Activated T-helper 1 cell treated with Interleukin-2 at 50 U/mL for 16 hours (primary cell): ENCODE results near the gene EPHX1.
"Not testable (repeated sequence)": the region's sequence is repeated elsewhere in the genome, so short reads cannot be mapped to it uniquely, and the experiment has no call there.

Experiments
- DNase-seq: peaks from one replicate; pipeline ENCODE4 v3.0.0-alpha.2; 2020; ENCODE audit warnings: low read depth

The EPHX1 gene

GRCh38 chr1:225809842-225810578 is at the start of gene EPHX1:
Gene EPHX1 (plus strand): TSS chr1:225810124. CDS start chr1:225828730, 18,606 bp downstream.
- DNase-seq, result peak; percentile 44

DNA sequence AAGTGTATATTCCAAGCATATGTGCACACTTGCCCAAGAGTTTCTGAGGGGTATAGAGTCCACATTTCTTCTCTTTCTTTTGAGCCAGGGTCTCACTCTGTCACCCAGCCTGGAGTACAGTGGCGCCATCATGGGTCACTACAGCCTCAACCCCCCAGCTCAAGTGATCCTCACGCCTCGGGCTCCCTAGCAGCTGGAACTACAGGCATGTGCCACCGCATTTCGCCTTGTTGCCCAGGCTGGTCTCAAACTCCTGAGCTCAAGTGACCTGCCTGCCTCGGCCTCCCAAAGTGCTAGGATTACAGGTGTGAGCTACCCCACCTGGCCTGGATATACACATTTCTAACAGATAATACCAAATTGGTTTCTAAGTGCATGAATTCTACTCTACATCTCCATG is 49.4 kb upstream of the EPHX1 start:
- DNase-seq, result no peak

DNA sequence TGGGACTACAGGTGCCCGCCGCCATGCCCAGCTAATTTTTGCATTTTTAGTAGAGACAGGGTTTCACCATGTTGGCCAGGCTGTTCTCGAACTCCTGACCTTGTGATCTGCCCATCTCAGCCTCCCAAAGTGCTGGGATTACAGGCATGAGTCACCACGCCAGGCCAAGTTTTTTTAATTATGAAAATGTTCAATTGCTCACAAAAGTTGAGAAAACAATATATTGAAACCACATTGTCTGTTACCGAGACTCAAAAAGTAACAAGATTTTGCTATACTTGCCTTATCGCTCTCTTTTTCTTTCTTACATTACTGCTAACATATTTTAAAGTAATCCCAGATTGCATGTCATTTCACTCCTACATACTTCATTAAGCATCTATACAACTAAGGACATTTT is 48.5 kb upstream of the EPHX1 start:
- DNase-seq, result not testable (repeated sequence)

- no peak for DNase-seq
These were observed 47.9 kb upstream of the EPHX1 start for GRCh38 chr1:225762002-225762441.

DNA sequence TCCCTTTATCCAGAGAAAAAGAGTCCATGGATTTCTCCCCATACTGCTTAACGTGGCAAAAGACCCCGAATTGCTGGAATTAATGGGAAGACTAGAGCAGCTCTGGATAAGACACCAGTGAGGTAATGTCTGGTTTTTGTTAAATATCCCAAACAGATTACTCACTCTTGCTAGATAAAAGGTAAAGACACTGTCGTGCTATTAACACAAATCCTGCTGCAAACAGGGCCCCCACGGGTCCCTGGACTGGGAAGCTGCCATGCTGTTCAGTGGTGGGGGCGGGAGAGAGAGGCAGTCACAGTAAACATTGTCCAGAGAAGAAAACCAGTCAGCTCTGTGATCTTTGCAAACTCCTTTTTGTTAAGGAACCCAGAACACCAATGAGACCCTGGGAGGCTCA is 47.5 kb upstream of the EPHX1 start:
- no peak for DNase-seq

DNA sequence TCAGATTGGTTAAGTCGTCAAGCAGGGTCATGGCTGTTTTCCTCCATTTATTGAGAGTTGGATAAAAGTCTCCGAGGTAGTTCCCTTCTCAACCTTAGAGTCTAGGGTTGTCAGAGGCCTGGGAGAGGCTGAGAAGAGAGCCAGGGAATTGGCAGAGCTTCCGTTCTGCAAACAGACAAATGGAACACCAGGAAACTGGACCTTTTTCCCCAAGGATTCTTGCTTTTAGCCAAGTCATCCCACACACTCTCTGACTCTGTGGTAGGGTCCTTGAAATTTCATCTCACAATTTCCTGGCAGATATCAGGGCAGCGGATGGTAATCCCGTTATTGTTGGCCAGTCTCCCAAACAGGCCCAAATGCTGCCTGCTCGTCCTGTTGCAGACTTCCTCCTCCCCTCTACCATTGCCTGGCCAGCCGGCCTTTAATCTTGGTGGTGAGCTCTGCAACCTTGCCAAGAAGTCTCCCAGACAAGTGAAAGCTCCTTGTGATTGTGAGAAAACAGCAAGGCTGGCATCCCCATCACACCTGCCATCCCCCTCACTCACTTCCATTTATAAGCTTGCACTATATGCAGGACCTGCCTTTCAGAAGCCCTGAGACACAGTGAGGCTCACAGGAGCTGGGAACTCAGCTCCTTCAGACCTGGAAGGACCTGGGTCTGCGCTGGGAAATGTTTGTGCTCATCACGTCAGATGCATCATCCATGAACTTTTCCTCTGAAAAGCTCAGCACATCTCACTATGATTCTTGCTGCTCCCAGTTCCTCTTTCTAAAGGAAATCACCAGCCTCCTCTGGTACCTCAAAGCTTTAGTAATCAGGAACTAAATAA is 46.0 kb upstream of the EPHX1 start:
- no peak for DNase-seq

DNA sequence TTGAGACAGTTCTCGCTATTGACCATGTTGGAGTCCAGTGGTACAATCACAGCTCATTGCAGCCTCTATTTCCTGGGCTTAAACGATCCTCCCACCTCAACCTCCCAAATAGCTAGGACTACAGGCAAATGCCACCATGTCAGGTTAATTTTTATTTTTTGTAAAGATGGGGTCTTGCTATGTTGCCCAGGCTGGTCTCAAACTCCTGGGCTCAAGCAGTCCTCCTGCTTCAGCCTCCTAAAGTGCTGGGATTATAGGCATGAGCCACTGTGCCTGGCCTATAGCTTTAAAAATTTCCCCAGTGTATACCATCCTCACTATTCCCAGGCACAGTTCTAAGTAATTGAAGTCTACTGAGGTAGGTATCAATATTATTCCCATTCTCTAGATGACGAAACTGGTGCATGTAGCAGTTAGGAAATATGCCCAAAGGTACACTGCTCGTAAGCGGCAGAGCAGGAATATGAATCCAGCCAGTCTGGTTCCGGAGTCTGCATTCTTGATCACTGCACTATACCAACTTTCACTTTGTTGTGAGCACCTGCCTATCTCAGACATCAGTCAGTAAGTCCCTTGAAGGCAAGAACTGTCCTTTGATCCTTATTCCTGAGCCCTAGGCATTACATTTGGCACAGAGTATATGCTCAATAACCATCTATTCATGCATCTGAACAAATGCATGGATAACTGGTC is 43.8 kb upstream of the EPHX1 start:
- no peak for DNase-seq

GRCh38 chr1:225766967-225767633 is 42.8 kb upstream of the EPHX1 start:
- DNase-seq, result no peak

GRCh38 chr1:225767634-225768540 is 42.0 kb upstream of the EPHX1 start:
- no peak for DNase-seq

DNA sequence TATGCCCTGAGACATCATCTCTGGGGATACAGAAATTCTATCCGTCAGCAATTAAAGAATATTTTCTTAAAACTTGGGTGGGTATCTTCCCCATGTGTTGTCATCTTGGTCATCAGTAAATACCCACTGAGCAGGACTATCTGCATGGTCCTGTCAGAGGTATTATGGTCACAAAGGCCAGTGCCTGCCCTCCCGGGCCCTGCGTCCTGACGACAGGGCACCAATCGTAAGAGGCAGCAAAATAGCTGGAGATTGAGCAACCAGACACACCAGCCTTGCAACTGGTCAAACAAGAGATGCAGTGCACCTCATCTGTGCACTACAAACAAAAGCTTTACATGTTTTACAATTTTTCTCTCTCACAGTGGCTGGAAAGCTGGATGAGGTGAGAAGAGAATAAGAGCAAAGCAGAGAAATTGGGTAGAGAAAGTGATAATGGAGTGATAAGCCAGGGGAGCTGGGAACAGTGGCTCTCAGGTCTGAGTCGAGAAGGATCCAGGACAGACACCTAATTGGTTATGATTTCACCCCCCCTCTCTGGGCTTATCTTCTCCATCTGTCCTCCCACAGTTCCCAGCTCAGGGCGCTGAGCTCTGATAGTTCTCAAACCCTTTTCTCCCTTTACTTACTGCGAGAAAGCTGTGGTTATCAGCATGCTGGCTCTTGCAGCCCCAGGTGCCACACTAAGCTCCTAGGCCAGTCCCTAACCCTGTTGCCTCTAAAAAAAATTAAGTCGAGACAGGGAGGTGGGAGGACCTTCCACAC is 41.1 kb upstream of the EPHX1 start:
- no peak for DNase-seq

DNA sequence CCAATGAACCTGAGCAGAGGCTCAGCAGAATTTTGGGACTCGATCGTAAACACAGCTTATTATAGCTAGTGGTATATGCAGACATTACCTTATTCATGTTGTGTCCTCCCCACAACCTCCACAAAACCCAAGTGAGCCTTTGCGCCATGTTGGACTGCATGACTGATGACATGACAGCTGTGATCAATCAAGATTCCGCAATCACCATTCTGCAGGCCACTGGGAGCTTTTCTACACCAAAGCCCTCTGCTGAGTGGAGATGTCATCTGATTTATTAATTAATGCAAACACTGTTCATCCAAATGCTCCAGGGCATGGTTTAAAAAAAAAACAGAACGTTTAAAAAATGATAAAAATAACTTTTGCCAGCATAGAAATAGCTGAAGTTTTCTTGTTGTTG is 40.2 kb upstream of the EPHX1 start:
- no peak for DNase-seq

DNA sequence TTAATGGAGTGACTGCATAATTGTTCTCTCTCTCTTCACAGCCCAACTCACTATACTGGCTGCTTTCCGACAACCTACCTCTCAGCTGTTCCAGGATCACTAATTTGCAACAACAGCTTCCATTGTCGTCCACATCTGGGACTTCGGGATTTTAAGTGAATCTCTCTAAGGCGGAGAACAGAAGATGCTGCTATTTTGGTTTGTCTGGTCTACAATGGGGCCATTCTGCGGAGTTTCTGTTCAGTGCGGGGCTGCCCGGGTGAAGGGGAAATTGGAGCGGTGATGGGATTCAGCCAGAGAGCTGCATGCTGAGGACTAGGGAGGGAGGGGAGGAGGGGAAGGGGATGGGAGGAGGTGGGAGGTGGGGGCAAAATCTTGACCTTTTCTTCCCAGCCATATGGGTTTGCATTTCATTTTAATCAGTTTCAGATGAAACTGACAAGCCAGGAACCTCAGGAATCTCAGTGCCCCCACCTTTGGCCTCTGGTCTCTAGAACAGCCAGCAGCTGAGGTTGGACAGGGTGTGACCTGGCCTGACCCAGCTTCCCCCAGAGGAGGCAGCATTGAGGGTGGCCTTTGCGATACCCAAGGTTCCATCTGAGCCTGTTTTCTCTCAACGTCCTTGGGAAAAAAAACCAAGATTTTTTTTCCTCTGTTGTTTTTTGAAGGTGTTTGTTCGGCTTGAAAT is 39.2 kb upstream of the EPHX1 start:
- DNase-seq, result no peak

DNA sequence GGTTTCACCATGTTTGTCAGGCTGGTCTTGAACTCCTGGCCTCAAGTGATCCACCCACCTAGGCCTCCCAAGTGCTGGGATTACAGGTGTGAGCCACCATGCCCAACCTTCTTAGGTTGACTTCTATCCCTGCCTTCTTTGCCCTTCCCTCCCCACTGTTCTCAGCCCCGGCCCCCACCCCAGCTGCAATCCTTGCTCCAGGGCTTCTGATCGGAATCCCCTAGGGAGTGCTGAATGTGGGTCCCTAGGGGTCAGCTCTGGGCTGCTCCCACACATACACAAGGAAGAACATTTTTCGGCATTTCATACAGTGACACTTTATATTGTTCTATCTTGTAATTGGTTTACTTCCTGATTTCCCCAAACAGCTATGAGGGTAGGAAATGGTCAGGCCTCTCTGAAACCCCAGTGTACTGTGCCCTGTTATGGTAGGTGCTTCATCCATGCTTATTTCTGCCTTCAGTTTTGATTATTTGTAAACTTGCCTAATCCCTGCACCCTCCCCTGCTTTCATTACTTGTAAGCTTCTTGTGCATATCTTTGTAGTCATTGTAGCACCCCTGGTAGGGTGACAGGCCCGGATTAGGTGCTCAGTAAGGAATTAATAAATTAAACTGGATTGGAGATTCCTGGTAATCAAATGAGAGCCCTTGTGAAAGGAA is 38.1 kb upstream of the EPHX1 start:
- DNase-seq, result no peak

DNA sequence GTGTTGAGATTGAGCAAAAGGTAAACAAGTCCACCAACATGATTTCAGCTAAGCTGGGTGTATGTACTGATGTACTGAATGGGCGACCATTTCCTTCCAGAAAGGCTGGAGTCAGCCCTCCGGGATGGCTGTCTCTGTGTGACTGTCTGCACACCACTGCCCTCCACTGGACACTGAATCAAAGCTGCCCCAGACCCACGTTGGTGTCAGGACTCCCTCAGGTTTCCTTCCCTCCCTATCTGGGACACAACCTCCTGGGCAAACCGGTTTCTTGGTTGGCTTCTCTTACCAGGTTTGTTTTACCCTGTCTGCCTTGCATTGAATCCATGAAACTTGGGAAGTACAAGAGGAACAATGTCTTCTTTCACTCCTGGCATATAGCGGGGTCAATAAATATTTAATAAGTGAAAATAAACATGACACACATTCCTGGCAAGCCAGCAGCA is 37.6 kb upstream of the EPHX1 start:
- no peak for DNase-seq

GRCh38 chr1:225772848-225773247 is 37.1 kb upstream of the EPHX1 start:
- DNase-seq, result no peak

GRCh38 chr1:225774281-225775147 is 35.4 kb upstream of the EPHX1 start:
- DNase-seq, result no peak

- DNase-seq, result no peak
These were observed 33.6 kb upstream of the EPHX1 start for GRCh38 chr1:225776294-225776693.

- DNase-seq, result no peak
These were observed 32.8 kb upstream of the EPHX1 start for GRCh38 chr1:225777058-225777582.
